NCI-H524 treated with DMSO at 0.1 percent for 48 hours (cell line): ENCODE measurements around the gene E4F1.
"Not testable (repeated sequence)": the region's sequence is repeated elsewhere in the genome, so short reads cannot be mapped to it uniquely, and the experiment has no call there.

Experiments
- DNase-seq: peaks from one replicate; lab custom pipeline; 2025; lab: John Stamatoyannopoulos, UW

The E4F1 gene

GRCh38 chr16:2230376-2230775 lies 7.0 kb downstream of the E4F1 start:
- DNase-seq = no peak

GRCh38 chr16:2231016-2231931 lies 7.9 kb downstream of the E4F1 start:
- no peak for DNase-seq

- DNase-seq = no peak
Measured at GRCh38 chr16:2232094-2232990, 9.0 kb downstream of the E4F1 start.

- no peak for DNase-seq
Measured at GRCh38 chr16:2233046-2233775, 9.8 kb downstream of the E4F1 start.

GRCh38 chr16:2233872-2234812 lies 10.8 kb downstream of the E4F1 start:
- no peak for DNase-seq

- no peak for DNase-seq
Measured at GRCh38 chr16:2234813-2235170, 11.4 kb downstream of the E4F1 start.

- no peak for DNase-seq
Measured at GRCh38 chr16:2235234-2235651, 11.9 kb downstream of the E4F1 start.

GRCh38 chr16:2235695-2236336 lies 12.4 kb downstream of the E4F1 start:
- DNase-seq = no peak

GRCh38 chr16:2236337-2237101 lies 13.1 kb downstream of the E4F1 start, which contains the start of gene DNASE1L2:
DNASE1L2 (plus strand) TSS chr16:2236444; CDS start chr16:2236817, 373 bp downstream.
- DNase-seq = no peak

GRCh38 chr16:2237102-2237482 lies 13.7 kb downstream of the E4F1 start:
- no peak for DNase-seq

- DNase-seq = no peak
Measured at GRCh38 chr16:2237493-2238149, 14.2 kb downstream of the E4F1 start.

- DNase-seq = no peak
Measured at GRCh38 chr16:2238150-2238837, 14.9 kb downstream of the E4F1 start.

GRCh38 chr16:2238838-2239675 lies 15.7 kb downstream of the E4F1 start:
- no peak for DNase-seq

- not testable (repeated sequence) for DNase-seq
Measured at GRCh38 chr16:2240331-2240730, 16.9 kb downstream of the E4F1 start.

- no peak for DNase-seq
Measured at GRCh38 chr16:2242598-2242997, 19.2 kb downstream of the E4F1 start.

- no peak for DNase-seq
Measured at GRCh38 chr16:2243031-2243528, 19.7 kb downstream of the E4F1 start.

- no peak for DNase-seq
Measured at GRCh38 chr16:2243781-2244180, 20.4 kb downstream of the E4F1 start.
